Measurements from ENCODE around the gene WBP4.

WBP4 gene

DNA sequence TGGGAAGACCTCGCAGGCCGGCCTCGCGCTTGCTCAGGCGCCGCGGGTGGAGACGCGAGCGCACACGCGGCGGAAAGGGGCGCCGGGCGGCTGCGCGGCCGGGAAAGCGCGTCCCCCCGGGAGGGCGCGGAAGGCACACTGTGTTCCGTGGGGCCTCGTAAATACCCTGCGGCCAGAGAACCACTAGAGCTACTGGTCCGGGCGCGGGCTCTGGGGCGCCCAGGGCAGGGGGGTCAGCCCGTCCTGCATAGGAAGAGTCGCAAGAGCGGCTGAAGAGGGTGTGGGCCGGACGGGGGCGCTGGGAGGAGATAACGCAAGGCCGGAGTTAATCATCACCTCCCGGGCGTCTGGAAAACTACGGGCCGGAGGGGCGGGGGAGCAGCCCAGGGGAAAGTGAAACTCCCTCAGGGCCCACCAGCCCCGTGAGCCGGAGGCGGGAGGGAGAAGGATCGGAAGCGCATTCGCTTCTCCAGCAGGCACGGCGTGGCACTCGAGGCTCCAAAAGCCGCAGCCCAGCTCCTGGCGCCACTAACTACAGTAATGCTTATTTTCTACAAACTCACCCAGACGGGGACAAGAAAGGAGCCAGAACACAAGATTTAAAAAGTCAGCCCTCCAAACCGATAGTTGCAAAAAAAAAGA, 1.1 kb upstream of the WBP4 start:
- Histone ChIP-seq H3K27me3 (ENCODE audit: insufficient read depth, low read length) (no peaks in the 10 kb centered on the region), H3K4me3 (ENCODE audit: low read length) (peak overlapping the region; percentile 85), H3K9me3 (ENCODE audit: insufficient read depth, low read depth, low read length) (no peaks in the 10 kb centered on the region), H3K36me3 (ENCODE audit: insufficient read depth, low read length) (peaks cover 23% of the 10 kb centered on the region), H3K27ac (ENCODE audit: low read depth, low read length) (peak overlapping the region; percentile 89), H3K9ac (ENCODE audit: low read depth, low read length) (peak overlapping the region; percentile 88), H3K4me1 (ENCODE audit: insufficient read depth, low read length) (peaks cover 22% of the 10 kb centered on the region; the same call in 1 of the 2 replicates)
- WGBS: under 1% methylated on average over 57 of the region's 57 CpGs

DNA sequence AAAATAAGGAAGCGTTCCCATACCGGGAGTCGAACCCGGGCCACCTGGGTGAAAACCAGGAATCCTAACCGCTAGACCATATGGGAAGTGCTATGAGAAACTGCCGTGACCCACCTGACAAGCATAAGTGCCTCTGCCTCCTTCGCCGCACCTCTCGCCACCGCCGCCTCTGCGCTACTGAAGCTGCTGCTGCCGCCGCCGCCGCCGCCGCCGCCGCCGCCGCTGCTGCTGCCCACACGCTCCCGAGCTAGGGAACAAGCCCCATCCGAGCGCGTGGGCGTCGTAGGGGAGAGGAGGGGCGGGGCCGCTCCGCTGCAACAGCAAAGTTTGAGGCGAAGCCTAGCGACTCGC, 610 bp upstream of the WBP4 start:
- H3K36me3 ChIP-seq (ENCODE audit: insufficient read depth, low read length): peaks cover 28% of the 10 kb centered on the region
- H3K9me3 ChIP-seq (ENCODE audit: insufficient read depth, low read depth, low read length): no peaks in the 10 kb centered on the region
- under 1% methylated on average over 35 of the region's 35 CpGs for WGBS
- peak overlapping the region; percentile 85 for H3K4me3 ChIP-seq (ENCODE audit: low read length)
- H3K4me1 ChIP-seq (ENCODE audit: insufficient read depth, low read length): peaks cover 22% of the 10 kb centered on the region; the same call in 1 of the 2 replicates
- H3K27ac ChIP-seq (ENCODE audit: low read depth, low read length): peak overlapping the region; percentile 89
- no peaks in the 10 kb centered on the region for H3K27me3 ChIP-seq (ENCODE audit: insufficient read depth, low read length)
- peak overlapping the region; percentile 88 for H3K9ac ChIP-seq (ENCODE audit: low read depth, low read length)

DNA sequence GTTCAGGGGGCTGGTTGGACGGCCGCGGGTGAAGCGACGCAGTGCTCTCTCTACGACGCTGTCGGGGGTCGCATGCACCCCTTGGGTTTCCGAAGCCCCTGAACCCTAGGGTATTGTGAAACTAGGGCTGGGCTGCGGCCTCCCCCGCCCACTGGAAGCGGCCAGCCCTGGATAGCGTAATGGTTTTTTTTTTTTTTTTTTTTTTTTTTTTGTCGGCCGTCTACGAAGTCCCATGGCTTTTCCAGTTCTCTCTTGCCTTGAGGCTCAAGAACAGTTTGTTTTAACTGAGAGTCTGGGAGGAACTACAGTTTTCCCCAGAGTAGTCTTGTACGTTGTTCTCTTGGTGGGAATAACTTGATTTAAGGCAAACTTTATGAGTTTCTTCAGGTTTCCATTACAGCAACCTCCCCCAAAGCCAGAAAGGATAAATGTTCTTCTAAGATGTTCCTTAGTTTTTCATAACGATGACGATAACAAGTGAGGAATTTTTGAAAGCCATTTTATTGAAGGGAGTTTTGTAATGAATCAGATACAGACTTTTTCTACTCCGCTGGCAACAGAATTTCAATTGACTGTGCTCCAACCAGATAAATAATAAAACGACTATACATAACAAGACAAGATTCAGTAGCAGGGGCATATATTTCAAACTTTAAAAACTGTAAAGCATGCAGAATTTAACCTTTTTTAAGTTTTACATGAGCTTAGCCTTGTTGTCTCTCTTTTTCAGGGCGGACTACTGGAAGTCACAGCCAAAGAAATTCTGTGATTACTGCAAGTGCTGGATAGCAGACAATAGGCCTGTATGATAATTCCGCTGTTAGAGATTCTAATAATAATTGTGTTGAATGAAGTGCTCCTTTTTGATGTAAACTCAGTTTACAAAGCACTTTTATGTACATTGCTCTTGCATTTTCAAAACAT, 867 bp downstream of the WBP4 start:
- H3K4me3 ChIP-seq (ENCODE audit: low read length): peak overlapping the region; percentile 85
- peaks cover 22% of the 10 kb centered on the region; the same call in 1 of the 2 replicates for H3K4me1 ChIP-seq (ENCODE audit: insufficient read depth, low read length)
- no peaks in the 10 kb centered on the region for H3K27me3 ChIP-seq (ENCODE audit: insufficient read depth, low read length)
- 8% methylated on average over 24 of the region's 24 CpGs for WGBS
- H3K27ac ChIP-seq (ENCODE audit: low read depth, low read length): peak overlapping the region; percentile 89
- H3K9me3 ChIP-seq (ENCODE audit: insufficient read depth, low read depth, low read length): no peaks in the 10 kb centered on the region
- peaks cover 43% of the 10 kb centered on the region for H3K36me3 ChIP-seq (ENCODE audit: insufficient read depth, low read length)
- H3K9ac ChIP-seq (ENCODE audit: low read depth, low read length): peak overlapping the region; percentile 88

DNA sequence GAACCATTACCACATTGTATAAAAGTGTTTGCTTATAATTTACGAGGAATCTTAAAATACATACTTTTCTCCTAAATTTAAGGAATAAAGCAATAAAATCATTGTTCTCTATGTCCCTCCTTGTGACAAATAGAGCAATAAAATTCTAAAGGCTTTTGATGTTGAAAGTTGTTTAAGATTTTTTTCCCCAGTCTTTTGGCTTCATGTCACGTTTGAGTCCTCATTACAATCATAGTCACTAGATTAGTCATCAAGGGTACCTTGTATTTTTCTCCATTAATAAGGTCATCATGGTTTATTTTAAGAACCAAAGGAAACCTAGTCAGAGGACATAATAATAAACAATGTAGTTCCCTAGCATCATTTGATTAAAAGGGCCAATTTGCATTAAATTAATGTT, 3.2 kb downstream of the WBP4 start:
- Histone ChIP-seq H3K9ac (ENCODE audit: low read depth, low read length) (no peak overlapping the region), H3K4me1 (ENCODE audit: insufficient read depth, low read length) (peaks cover 15% of the 10 kb centered on the region; the same call in 1 of the 2 replicates), H3K4me3 (ENCODE audit: low read length) (no peak overlapping the region), H3K27me3 (ENCODE audit: insufficient read depth, low read length) (no peaks in the 10 kb centered on the region), H3K27ac (ENCODE audit: low read depth, low read length) (no peak overlapping the region), H3K36me3 (ENCODE audit: insufficient read depth, low read length) (peaks cover 66% of the 10 kb centered on the region), H3K9me3 (ENCODE audit: insufficient read depth, low read depth, low read length) (no peaks in the 10 kb centered on the region)
- no CpG with 5 or more reads among the region's 2 CpGs for WGBS

DNA sequence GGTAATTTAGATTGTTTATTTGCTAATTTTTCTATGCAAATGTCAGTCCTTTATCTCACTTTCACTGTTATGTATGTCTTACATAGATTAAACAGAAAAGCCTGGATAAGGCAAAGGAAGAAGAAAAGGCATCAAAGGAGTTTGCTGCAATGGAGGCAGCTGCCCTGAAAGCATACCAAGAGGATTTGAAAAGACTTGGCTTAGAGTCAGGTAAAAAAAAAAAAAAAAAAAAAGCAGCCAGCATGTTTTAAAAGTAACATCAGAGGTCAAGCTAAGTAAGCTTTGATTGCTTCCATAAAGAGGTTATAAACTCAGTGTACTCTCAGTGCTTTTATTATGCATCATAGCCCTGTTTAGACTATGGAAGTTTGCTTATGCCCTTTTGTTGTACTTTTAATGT, 3.8 kb downstream of the WBP4 start:
- H3K27ac ChIP-seq (ENCODE audit: low read depth, low read length): no peak overlapping the region
- H3K4me3 ChIP-seq (ENCODE audit: low read length): no peak overlapping the region
- H3K36me3 ChIP-seq (ENCODE audit: insufficient read depth, low read length): peaks cover 72% of the 10 kb centered on the region
- H3K9ac ChIP-seq (ENCODE audit: low read depth, low read length): no peak overlapping the region
- peaks cover 15% of the 10 kb centered on the region; the same call in 1 of the 2 replicates for H3K4me1 ChIP-seq (ENCODE audit: insufficient read depth, low read length)
- H3K9me3 ChIP-seq (ENCODE audit: insufficient read depth, low read depth, low read length): no peaks in the 10 kb centered on the region
- no peaks in the 10 kb centered on the region for H3K27me3 ChIP-seq (ENCODE audit: insufficient read depth, low read length)

DNA sequence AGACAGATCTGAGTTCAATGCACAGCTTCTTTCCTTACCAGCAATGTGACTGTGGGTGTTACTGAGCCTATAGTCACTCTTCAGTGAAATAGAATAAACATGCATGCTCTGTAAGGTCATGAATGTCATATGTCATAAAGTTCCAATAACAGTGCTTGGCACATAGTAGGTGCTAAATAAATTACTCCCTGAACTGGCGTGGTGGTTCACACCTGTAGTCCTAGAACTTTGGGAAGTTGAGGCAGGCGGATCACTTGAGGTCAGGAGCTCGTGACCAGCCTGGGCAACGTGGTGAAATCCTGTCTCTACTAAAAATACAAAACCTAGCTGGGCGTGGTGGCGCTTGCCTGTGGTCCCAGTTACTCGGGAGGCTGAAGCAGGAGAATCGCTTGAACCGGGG, 13.2 kb downstream of the WBP4 start:
- Histone ChIP-seq H3K27ac (ENCODE audit: low read depth, low read length) (no peak overlapping the region), H3K9me3 (ENCODE audit: insufficient read depth, low read depth, low read length) (no peaks in the 10 kb centered on the region), H3K4me3 (ENCODE audit: low read length) (no peak overlapping the region), H3K9ac (ENCODE audit: low read depth, low read length) (no peak overlapping the region), H3K27me3 (ENCODE audit: insufficient read depth, low read length) (no peaks in the 10 kb centered on the region), H3K4me1 (ENCODE audit: insufficient read depth, low read length) (no peaks in the 10 kb centered on the region), H3K36me3 (ENCODE audit: insufficient read depth, low read length) (peaks cover 85% of the 10 kb centered on the region)
- 96% methylated on average over 9 of the region's 9 CpGs for WGBS

DNA sequence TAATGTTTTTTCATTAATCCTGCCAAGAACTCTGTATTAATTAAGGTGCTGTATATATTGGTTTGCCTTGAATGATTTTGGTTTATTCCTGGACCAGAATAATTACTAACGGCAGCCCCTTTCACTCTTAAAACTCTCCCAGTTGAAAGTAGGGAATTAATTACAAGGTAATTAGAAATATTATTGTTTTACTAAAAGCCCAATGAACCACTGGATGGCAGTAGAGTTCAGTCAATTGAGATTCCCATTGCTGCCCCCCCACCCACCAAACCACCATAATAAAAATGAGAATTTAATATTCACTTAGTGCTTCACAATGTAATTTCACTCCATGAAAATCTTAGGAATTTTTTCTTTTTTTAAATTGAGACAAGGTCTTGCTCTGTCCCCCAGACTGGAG, 13.7 kb downstream of the WBP4 start:
- Histone ChIP-seq H3K9ac (ENCODE audit: low read depth, low read length) (no peak overlapping the region), H3K36me3 (ENCODE audit: insufficient read depth, low read length) (peaks cover 84% of the 10 kb centered on the region), H3K9me3 (ENCODE audit: insufficient read depth, low read depth, low read length) (no peaks in the 10 kb centered on the region), H3K27ac (ENCODE audit: low read depth, low read length) (no peak overlapping the region), H3K27me3 (ENCODE audit: insufficient read depth, low read length) (no peaks in the 10 kb centered on the region), H3K4me1 (ENCODE audit: insufficient read depth, low read length) (no peaks in the 10 kb centered on the region), H3K4me3 (ENCODE audit: low read length) (no peak overlapping the region)
- no CpG with 5 or more reads among the region's 1 CpG for WGBS

DNA sequence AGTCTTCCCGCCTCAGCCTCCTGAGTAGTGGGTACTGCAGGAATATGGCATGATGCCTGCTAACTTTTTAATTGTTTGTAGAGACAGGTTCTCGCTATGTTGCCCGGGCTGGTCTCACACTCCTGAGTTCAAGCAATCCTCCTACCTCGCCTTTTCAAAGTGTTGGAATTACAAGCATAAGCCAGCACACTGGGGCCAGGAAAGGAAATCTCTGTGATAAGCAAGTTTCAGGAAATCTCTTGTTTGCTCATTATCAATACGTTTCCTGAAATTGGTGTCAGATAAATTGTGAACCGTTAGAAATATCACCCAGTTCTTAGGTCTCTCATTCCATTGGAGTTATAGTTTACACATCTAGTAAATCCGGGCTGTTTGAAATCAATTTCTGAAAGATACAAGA, 14.2 kb downstream of the WBP4 start:
- WGBS: 96% methylated on average over 7 of the region's 7 CpGs
- Histone ChIP-seq H3K27me3 (ENCODE audit: insufficient read depth, low read length) (no peaks in the 10 kb centered on the region), H3K9me3 (ENCODE audit: insufficient read depth, low read depth, low read length) (no peaks in the 10 kb centered on the region), H3K27ac (ENCODE audit: low read depth, low read length) (no peak overlapping the region), H3K36me3 (ENCODE audit: insufficient read depth, low read length) (peaks cover 84% of the 10 kb centered on the region), H3K9ac (ENCODE audit: low read depth, low read length) (no peak overlapping the region), H3K4me1 (ENCODE audit: insufficient read depth, low read length) (no peaks in the 10 kb centered on the region), H3K4me3 (ENCODE audit: low read length) (no peak overlapping the region)

DNA sequence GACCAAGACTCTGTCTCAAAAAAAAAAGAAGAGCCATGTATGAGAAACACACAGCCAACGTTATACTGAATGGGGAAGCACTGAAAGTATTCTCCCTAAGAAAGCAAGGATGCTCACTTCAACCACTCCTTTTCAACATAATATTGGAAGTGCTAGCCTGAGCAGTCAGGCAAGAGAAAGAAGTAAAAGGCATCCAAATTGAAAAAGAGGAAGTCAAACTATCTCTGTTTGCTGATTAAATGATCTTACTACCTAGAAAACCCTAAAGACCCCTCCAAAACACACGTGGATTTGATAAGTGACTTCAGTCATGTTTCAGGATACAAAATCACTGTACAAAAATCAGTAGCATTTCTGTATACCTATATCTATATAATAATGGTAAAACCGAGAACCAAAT, 16.2 kb downstream of the WBP4 start:
- WGBS: 98% methylated on average over 3 of the region's 3 CpGs
- Histone ChIP-seq H3K27me3 (ENCODE audit: insufficient read depth, low read length) (no peaks in the 10 kb centered on the region), H3K4me3 (ENCODE audit: low read length) (no peak overlapping the region), H3K9ac (ENCODE audit: low read depth, low read length) (no peak overlapping the region), H3K4me1 (ENCODE audit: insufficient read depth, low read length) (no peaks in the 10 kb centered on the region), H3K9me3 (ENCODE audit: insufficient read depth, low read depth, low read length) (no peaks in the 10 kb centered on the region), H3K36me3 (ENCODE audit: insufficient read depth, low read length) (peaks cover 84% of the 10 kb centered on the region), H3K27ac (ENCODE audit: low read depth, low read length) (no peak overlapping the region)

DNA sequence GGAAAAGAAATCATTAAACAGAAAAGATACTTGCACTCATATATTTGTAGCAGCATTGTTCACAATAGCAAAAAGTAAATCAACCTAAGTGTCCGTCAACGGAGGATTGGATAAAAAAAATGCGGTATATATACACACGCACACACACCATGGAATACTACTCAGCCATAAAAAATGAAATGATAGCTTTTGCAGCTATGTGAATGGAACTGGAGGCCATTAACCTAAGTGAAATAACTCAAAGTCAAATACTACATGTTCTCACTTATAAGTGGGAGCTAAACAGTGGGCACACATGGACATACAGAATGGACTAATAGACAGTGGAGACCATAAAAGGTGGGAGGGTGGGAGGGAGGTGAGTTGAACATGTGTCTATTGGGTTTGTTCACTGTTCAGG, 18.4 kb downstream of the WBP4 start:
- Histone ChIP-seq H3K4me1 (ENCODE audit: insufficient read depth, low read length) (no peaks in the 10 kb centered on the region), H3K9ac (ENCODE audit: low read depth, low read length) (no peak overlapping the region), H3K27me3 (ENCODE audit: insufficient read depth, low read length) (no peaks in the 10 kb centered on the region), H3K9me3 (ENCODE audit: insufficient read depth, low read depth, low read length) (no peaks in the 10 kb centered on the region), H3K4me3 (ENCODE audit: low read length) (no peak overlapping the region), H3K36me3 (ENCODE audit: insufficient read depth, low read length) (peaks cover 89% of the 10 kb centered on the region), H3K27ac (ENCODE audit: low read depth, low read length) (no peak overlapping the region)
- 94% methylated on average over 3 of the region's 4 CpGs for WGBS

DNA sequence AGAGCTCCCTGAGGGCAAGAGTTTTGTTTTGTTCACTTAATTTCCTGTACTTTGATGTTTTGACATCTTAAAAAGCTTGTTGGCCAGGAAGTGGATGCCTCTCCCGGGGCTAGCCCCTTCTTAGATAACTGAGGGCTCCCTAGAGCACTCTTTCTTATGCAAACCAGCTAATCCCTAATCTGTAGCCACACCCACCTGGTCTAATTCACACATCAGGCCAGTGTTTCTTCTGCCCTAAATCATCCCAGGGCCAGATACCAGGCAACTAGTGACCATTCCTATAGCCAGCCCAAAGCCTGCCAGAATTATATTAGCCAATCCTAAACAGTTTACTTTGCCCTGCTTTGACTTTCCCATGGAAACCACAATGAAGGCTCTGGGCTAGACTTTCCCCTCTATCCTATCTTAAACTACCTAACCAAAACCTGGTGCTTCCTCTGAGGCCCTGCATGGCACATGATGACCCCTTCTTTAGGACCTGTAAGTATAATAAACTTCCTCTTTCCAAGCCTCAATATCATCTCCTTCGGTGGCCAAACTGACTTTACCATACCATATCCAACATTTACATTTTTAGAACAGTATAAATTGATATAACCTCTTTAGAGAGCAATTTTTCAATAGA, 24.8 kb downstream of the WBP4 start:
- Histone ChIP-seq H3K27me3 (ENCODE audit: insufficient read depth, low read length) (no peaks in the 10 kb centered on the region), H3K4me3 (ENCODE audit: low read length) (no peak overlapping the region), H3K36me3 (ENCODE audit: insufficient read depth, low read length) (peaks cover 38% of the 10 kb centered on the region), H3K4me1 (ENCODE audit: insufficient read depth, low read length) (peaks cover 14% of the 10 kb centered on the region), H3K27ac (ENCODE audit: low read depth, low read length) (no peak overlapping the region), H3K9me3 (ENCODE audit: insufficient read depth, low read depth, low read length) (no peaks in the 10 kb centered on the region), H3K9ac (ENCODE audit: low read depth, low read length) (no peak overlapping the region)
- 39% methylated on average over 2 of the region's 2 CpGs for WGBS
